GM21381 (cell line): ENCODE measurements around the gene HPCA.

Experiments used
- ATAC-seq: cut with Tn5 transposase; IDR thresholded peaks from one replicate; pipeline ENCODE4 v1.9.1; 2021; ENCODE audit warnings: mild to moderate bottlenecking, moderate library complexity; ENCODE audit not compliant: unreplicated experiment

The HPCA gene

GRCh38 chr1:32928285-32928684 is 42.0 kb downstream of the HPCA start:
- no peak for ATAC-seq

- ATAC-seq = no peak
Observed at GRCh38 chr1:32928715-32929114, 42.4 kb downstream of the HPCA start.

- ATAC-seq = no peak
Observed at GRCh38 chr1:32929366-32929765, 43.1 kb downstream of the HPCA start.

- no peak for ATAC-seq
Observed at GRCh38 chr1:32931760-32932159, 45.5 kb downstream of the HPCA start.

GRCh38 chr1:32933742-32934322 is 47.5 kb downstream of the HPCA start:
- ATAC-seq = no peak

- ATAC-seq = no peak
Observed at GRCh38 chr1:32934535-32934934, 48.2 kb downstream of the HPCA start.

DNA sequence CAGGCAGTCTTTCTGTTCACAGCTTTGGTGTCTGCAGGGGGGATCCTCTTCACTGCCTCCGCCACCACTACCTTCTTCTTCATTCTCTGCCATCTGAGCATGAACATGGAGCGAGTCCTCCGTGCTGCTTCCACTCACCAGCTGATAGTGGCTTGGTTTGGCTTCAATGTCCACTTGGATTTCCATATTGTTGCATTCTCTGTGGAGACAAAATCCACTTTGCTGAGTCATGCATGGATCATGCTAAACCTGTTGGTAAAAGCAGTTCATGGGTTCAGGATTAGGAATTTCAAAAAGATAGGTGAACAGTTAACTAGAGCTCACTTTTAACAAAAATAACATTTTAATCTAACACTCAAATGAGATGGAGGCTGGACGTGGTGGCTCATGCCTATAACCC is 50.8 kb downstream of the HPCA start:
- no peak for ATAC-seq

- ATAC-seq = no peak
Observed at GRCh38 chr1:32939655-32940371, 53.5 kb downstream of the HPCA start.

DNA sequence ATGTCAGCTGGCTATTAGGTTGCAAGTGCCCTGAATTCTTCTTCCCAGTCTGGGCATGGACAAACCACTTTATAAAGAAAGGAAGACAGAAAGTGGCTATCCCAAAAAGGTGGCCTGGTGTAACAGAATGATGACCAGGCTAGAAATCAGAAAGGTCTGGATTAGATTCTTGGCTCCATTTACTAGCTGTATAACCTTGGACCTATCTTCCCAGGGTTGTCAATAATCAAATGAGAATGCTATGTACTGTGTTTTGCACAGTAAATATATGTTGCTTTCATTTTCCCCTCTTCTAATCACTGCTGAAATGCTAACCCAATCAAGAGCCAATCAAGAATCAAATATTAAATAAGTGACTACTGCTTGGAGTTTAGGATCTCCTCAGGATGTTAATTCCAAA is 57.9 kb downstream of the HPCA start:
- ATAC-seq = no peak
